HCT116 (cell line): ENCODE measurements around the gene ABHD12B. TPM values are rescaled to one million over a fixed set of nuclear protein-coding genes. Genes with fewer than 3 reads are reported as not detected.

Experiments
- ATAC-seq: fragments of 200-7000 bp; cut with Tn5 transposase; 2 replicates; pipeline ENCODE4 v1.9.1; 2020; ENCODE audit warnings: mild to moderate bottlenecking, moderate library complexity
- BruUV-seq: library from RNA; stranded (reverse); fragments of 400-500 nt; replicated peaks from 2 replicates; lab custom pipeline; 2021; lab: Mats Ljungman, UMichigan
- CTCF ChIA-PET: fragments of 300-600 bp; sonication (Branson Sonifier 250); formaldehyde crosslinking; loops from one replicate; lab custom pipeline; 2021; ENCODE audit warnings: antibody characterized with exemption; lab: Charles Lee
- POLR2A ChIA-PET: fragments of 300-600, 350-600 bp; sonication (Branson Sonifier 250); formaldehyde crosslinking; loops from one replicate; lab custom pipeline; 2021; ENCODE audit warnings: antibody characterized with exemption; lab: Charles Lee
- RAD21 ChIA-PET, 2 experiments: fragments of 300-600 bp; sonication (Branson Sonifier 250); formaldehyde crosslinking; loops; one replicate each; lab custom pipeline; 2023; ENCODE audit warnings: low total read pairs in 2 of 2; ENCODE audit not compliant: uncharacterized antibody in 2 of 2, unreplicated experiment in 2 of 2, low non-redundant PET in 1 of 2; lab: Charles Lee
- DNase-seq: peaks from one replicate; pipeline ENCODE4 v3.0.0-alpha.2; 2010; ENCODE audit warnings: low read depth, low spot score
- H2AFZ ChIP-seq: fragments of 200-600 bp; shearing (Covaris generic), sonication (generic); 2 replicates; pipeline ENCODE4 v1.6.1; 2017; ENCODE audit warnings: low read depth, mixed run types, mixed read lengths, antibody characterized with exemption, low read length; ENCODE audit not compliant: poor library complexity, severe bottlenecking
- H3K27ac ChIP-seq: 2 replicates; pipeline ENCODE4 v1.5.1; 2012; ENCODE audit warnings: low read depth, low read length
- H3K27me3 ChIP-seq: fragments of 200-600 bp; sonication (generic); 2 replicates; pipeline ENCODE4 v1.6.1; 2016; ENCODE audit warnings: mixed run types, low read length, mixed read lengths; ENCODE audit not compliant: insufficient read depth
- H3K36me3 ChIP-seq, 2 experiments: fragments of 200-500 bp in 1 of 2; fragments of 200-600 bp in 1 of 2; sonication (Bioruptor generic) in 1 of 2; sonication (generic) in 1 of 2; 2 replicates each; pipeline versions ENCODE4 v1.5.1 to v1.6.1; 2014 to 2016; ENCODE audit warnings: low read length in 2 of 2, inconsistent platforms in 1 of 2, mixed read lengths in 1 of 2, mixed run types in 1 of 2; ENCODE audit not compliant: insufficient read depth in 2 of 2, control insufficient read depth in 1 of 2
- H3K4me1 ChIP-seq, 2 experiments: fragments of 200-600 bp in 1 of 2; sonication (generic) in 1 of 2; 2 replicates each; pipeline versions ENCODE4 v1.5.1 to v1.6.1; 2012 to 2017; ENCODE audit warnings: low read length in 2 of 2, inconsistent platforms in 1 of 2, mild to moderate bottlenecking in 1 of 2, mixed read lengths in 1 of 2, mixed run types in 1 of 2, moderate library complexity in 1 of 2; ENCODE audit not compliant: insufficient read depth in 2 of 2, control insufficient read depth in 1 of 2
- H3K4me2 ChIP-seq: fragments of 200-600 bp; sonication (generic); 2 replicates; pipeline ENCODE4 v1.6.1; 2017; ENCODE audit warnings: mixed run types, low read length, mixed read lengths
- H3K4me3 ChIP-seq, 2 experiments: fragments of 200-600 bp in 1 of 2; sonication (generic) in 1 of 2; replicated peaks in 1 of 2; 2 replicates each; pipeline ENCODE4 v1.5.1; 2011 to 2016; ENCODE audit warnings: low read length in 2 of 2, control low read depth in 1 of 2, low read depth in 1 of 2, mild to moderate bottlenecking in 1 of 2, mixed read lengths in 1 of 2, mixed run types in 1 of 2
- H3K79me2 ChIP-seq: fragments of 200-600 bp; sonication (generic); 2 replicates; pipeline ENCODE4 v1.6.1; 2017; ENCODE audit warnings: mild to moderate bottlenecking, mixed run types, low read length, moderate library complexity, mixed read lengths; ENCODE audit not compliant: insufficient read depth
- H3K9ac ChIP-seq: fragments of 200-600 bp; sonication (generic); 2 replicates; pipeline ENCODE4 v1.6.1; 2016; ENCODE audit warnings: low read length, mixed read lengths
- H3K9me2 ChIP-seq: fragments of 200-600 bp; sonication (generic), shearing (Covaris generic); 2 replicates; pipeline ENCODE4 v1.6.1; 2017; ENCODE audit warnings: mixed run types, mild to moderate bottlenecking, moderate library complexity; ENCODE audit not compliant: insufficient read depth
- H3K9me3 ChIP-seq, 2 experiments: fragments of 200-500 bp in 1 of 2; fragments of 200-600 bp in 1 of 2; sonication (Bioruptor generic) in 1 of 2; sonication (generic) in 1 of 2; 2 replicates each; pipeline ENCODE4 v1.6.1; 2014 to 2017; ENCODE audit warnings: low read length in 2 of 2, mixed read lengths in 2 of 2, inconsistent platforms in 1 of 2, low read depth in 1 of 2, mild to moderate bottlenecking in 1 of 2, mixed run types in 1 of 2, moderate library complexity in 1 of 2; ENCODE audit not compliant: control insufficient read depth in 1 of 2, insufficient read depth in 1 of 2
- H4K20me1 ChIP-seq: fragments of 200-600 bp; sonication (generic), shearing (Covaris generic); 2 replicates; pipeline ENCODE4 v1.6.1; 2017; ENCODE audit warnings: mixed run types, mild to moderate bottlenecking, moderate library complexity; ENCODE audit not compliant: insufficient read depth
- ATF3 ChIP-seq: IDR thresholded peaks from 2 replicates; pipeline ENCODE4 v1.6.1; 2012
- CBX3 ChIP-seq: IDR thresholded peaks from 2 replicates; pipeline ENCODE4 v1.6.1; 2012; ENCODE audit warnings: low read depth
- CTCF ChIP-seq, 3 experiments: fragments of 200-600 bp in 1 of 3; sonication (generic) in 1 of 3; IDR thresholded peaks in 2 of 3; conservative IDR thresholded peaks in 1 of 3; 2 replicates each; pipeline ENCODE4 v1.5.1; 2012 to 2017; ENCODE audit warnings: low read depth in 2 of 3, low read length in 2 of 3, antibody characterized with exemption in 1 of 3, borderline replicate concordance in 1 of 3, control low read depth in 1 of 3, mild to moderate bottlenecking in 1 of 3, mixed read lengths in 1 of 3, mixed run types in 1 of 3, moderate library complexity in 1 of 3; ENCODE audit not compliant: insufficient read depth in 1 of 3
- EGR1 ChIP-seq: IDR thresholded peaks from 2 replicates; pipeline ENCODE4 v1.6.1; 2012; ENCODE audit warnings: low read depth
- ELF1 ChIP-seq: IDR thresholded peaks from 2 replicates; pipeline ENCODE4 v1.6.1; 2012; ENCODE audit warnings: low read depth, borderline replicate concordance
- EZH2 ChIP-seq: fragments of 200-600 bp; sonication (generic); IDR thresholded peaks from 2 replicates; pipeline ENCODE4 v1.6.1; 2017; ENCODE audit warnings: antibody characterized with exemption, mixed run types
- EZH2phosphoT487 ChIP-seq: fragments of 200-600 bp; IDR thresholded peaks from 2 replicates; pipeline ENCODE4 v1.6.1; 2018; ENCODE audit warnings: antibody characterized with exemption, borderline replicate concordance
- FOSL1 ChIP-seq: IDR thresholded peaks from 2 replicates; pipeline ENCODE4 v1.6.1; 2012; ENCODE audit warnings: low read depth
- JUND ChIP-seq: IDR thresholded peaks from 2 replicates; pipeline ENCODE4 v1.6.1; 2012
- POLR2AphosphoS5 ChIP-seq: IDR thresholded peaks from 2 replicates; pipeline ENCODE4 v1.6.1; 2011; ENCODE audit warnings: mild to moderate bottlenecking, low read depth, low read length, moderate library complexity
- RAD21 ChIP-seq: IDR thresholded peaks from 2 replicates; pipeline ENCODE4 v1.6.1; 2012; ENCODE audit warnings: low read depth, mild to moderate bottlenecking
- SP1 ChIP-seq: IDR thresholded peaks from 2 replicates; pipeline ENCODE4 v1.6.1; 2012; ENCODE audit warnings: low read depth
- SRF ChIP-seq: IDR thresholded peaks from 2 replicates; pipeline ENCODE4 v1.6.1; 2012; ENCODE audit warnings: low read depth
- ZNF274 ChIP-seq: fragments of 200-500 bp; sonication (Bioruptor generic); IDR thresholded peaks from 2 replicates; pipeline ENCODE4 v1.6.1; 2014; ENCODE audit warnings: mild to moderate bottlenecking, low read depth, low read length, inconsistent platforms
- intact Hi-C: fragments of 100-400 bp; cut with micrococcal nuclease; formaldehyde crosslinking; loops from 2 replicates; pipeline ENCODE4 v1.10.0; 2022
- total RNA-seq: library from RNA; stranded (reverse); gene quantifications from one replicate; pipeline ENCODE4 v1.2.1, GENCODE V29; 2021; ENCODE audit not compliant: unreplicated experiment
- TF ChIP-seq, protein P1 (sequence below): IDR thresholded peaks from 2 replicates; pipeline ENCODE4 v1.6.1; 2012

The ABHD12B gene
- total RNA-seq, 1 experiment from 2014 or later: 0.74 TPM

- RAD21 ChIA-PET: no interaction called here
- no peak for TF ChIP-seq ATF3
- no peak for TF ChIP-seq EZH2
- CTCF ChIA-PET: no interaction called here
- no TSS peak for BruUV-seq
- POLR2A ChIA-PET: no interaction called here
- no peak overlapping the region for H3K9ac ChIP-seq
- H3K4me3 ChIP-seq: no peak overlapping the region
- H3K4me1 ChIP-seq: peaks cover 6 to 12% of the 10 kb centered on the region in 2 experiments
- H3K36me3 ChIP-seq: no peaks in the 10 kb centered on the region
- intact Hi-C loops: no loop called here
- H3K9me3 ChIP-seq: no peaks in the 10 kb centered on the region
- H4K20me1 ChIP-seq: no peaks in the 10 kb centered on the region
- H3K9me2 ChIP-seq: no peaks in the 10 kb centered on the region
- peaks cover 5% of the 10 kb centered on the region; the same call in 1 of the 2 replicates for H3K27me3 ChIP-seq
- DNase-seq: no peak
- no peak overlapping the region for H2AFZ ChIP-seq
- H3K79me2 ChIP-seq: no peaks in the 10 kb centered on the region
- no peak for ATAC-seq
- no peak overlapping the region for H3K4me2 ChIP-seq
- no peak overlapping the region for H3K27ac ChIP-seq
Measured at GRCh38 chr14:50862036-50862570, 9.8 kb upstream of the ABHD12B start.

DNA sequence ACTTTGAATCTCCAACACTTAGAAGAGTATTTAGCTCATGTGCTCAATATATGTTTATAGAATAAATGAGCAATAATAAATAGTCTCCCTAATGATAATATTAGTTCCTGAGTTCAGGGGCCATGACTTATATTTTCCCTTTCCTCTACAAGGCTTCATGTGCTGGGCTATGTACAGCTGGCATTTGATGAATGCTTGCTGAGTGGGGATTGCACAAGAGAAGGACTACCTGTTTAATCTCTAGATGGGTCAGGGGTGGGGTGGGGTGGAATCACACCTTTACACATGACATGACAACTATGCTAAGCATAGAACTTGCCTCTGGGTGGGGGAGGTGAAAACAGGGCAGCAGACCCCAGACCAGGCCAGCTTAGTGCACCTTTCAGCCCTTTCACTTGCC, 7.6 kb upstream of the ABHD12B start:
- ATAC-seq: no peak
- H2AFZ ChIP-seq: no peak overlapping the region
- peaks cover 6 to 12% of the 10 kb centered on the region in 2 experiments for H3K4me1 ChIP-seq
- CTCF ChIA-PET: no interaction called here
- H3K9ac ChIP-seq: no peak overlapping the region
- H3K9me3 ChIP-seq: no peaks in the 10 kb centered on the region
- RAD21 ChIA-PET: no interaction called here
- no peaks in the 10 kb centered on the region for H3K79me2 ChIP-seq
- H4K20me1 ChIP-seq: no peaks in the 10 kb centered on the region
- H3K9me2 ChIP-seq: no peaks in the 10 kb centered on the region
- H3K27me3 ChIP-seq: peaks cover 5% of the 10 kb centered on the region; the same call in 1 of the 2 replicates
- no peak for DNase-seq
- intact Hi-C loops: no loop called here
- BruUV-seq: no TSS peak
- H3K4me2 ChIP-seq: no peak overlapping the region
- no peak overlapping the region for H3K27ac ChIP-seq
- H3K36me3 ChIP-seq: no peaks in the 10 kb centered on the region
- no peak overlapping the region for H3K4me3 ChIP-seq
- TF ChIP-seq SP1: no peak
- TF ChIP-seq ELF1: no peak
- TF ChIP-seq FOSL1: no peak
- no peak for TF ChIP-seq EZH2phosphoT487
- TF ChIP-seq POLR2AphosphoS5: no peak
- TF ChIP-seq JUND: no peak
- no peak for TF ChIP-seq ZNF274
- TF ChIP-seq CTCF (IDR thresholded peaks at IDR 0.05 in 2 of 3, conservative IDR thresholded peaks at IDR 0.05 in 1 of 3; ENCODE audit: borderline replicate concordance in 1 of 3, insufficient read depth in 1 of 3, low read depth in 2 of 3, low read length in 2 of 3): no peak
- no peak for TF ChIP-seq SRF
- TF ChIP-seq CBX3: no peak
- TF ChIP-seq EZH2: no peak
- TF ChIP-seq, protein P1, sequence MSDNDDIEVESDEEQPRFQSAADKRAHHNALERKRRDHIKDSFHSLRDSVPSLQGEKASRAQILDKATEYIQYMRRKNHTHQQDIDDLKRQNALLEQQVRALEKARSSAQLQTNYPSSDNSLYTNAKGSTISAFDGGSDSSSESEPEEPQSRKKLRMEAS: no peak
- no peak for TF ChIP-seq EGR1
- TF ChIP-seq RAD21: no peak
- POLR2A ChIA-PET: no interaction called here
